Uterus (tissue), 2 donors: Measurements from ENCODE around the gene C1GALT1.

Experiments used
- POLR2A ChIP-seq, 2 donors: fragments of 450-650 bp; IDR thresholded peaks; one replicate each; pipeline ENCODE4 v1.6.1; 2016; ENCODE audit warnings: antibody characterized with exemption in 2 of 2, mild to moderate bottlenecking in 1 of 2, moderate library complexity in 1 of 2
- TF ChIP-seq, protein P1 (sequence below), 4 experiments: fragments of 200-600 bp in 2 of 4; fragments of 450-650 bp in 2 of 4; sonication (generic) in 2 of 4; IDR thresholded peaks; one replicate each; pipeline ENCODE4 v1.5.1; 2016 to 2019; ENCODE audit warnings: antibody characterized with exemption in 4 of 4, mild to moderate bottlenecking in 2 of 4, moderate library complexity in 1 of 4

- TF ChIP-seq, protein P1, sequence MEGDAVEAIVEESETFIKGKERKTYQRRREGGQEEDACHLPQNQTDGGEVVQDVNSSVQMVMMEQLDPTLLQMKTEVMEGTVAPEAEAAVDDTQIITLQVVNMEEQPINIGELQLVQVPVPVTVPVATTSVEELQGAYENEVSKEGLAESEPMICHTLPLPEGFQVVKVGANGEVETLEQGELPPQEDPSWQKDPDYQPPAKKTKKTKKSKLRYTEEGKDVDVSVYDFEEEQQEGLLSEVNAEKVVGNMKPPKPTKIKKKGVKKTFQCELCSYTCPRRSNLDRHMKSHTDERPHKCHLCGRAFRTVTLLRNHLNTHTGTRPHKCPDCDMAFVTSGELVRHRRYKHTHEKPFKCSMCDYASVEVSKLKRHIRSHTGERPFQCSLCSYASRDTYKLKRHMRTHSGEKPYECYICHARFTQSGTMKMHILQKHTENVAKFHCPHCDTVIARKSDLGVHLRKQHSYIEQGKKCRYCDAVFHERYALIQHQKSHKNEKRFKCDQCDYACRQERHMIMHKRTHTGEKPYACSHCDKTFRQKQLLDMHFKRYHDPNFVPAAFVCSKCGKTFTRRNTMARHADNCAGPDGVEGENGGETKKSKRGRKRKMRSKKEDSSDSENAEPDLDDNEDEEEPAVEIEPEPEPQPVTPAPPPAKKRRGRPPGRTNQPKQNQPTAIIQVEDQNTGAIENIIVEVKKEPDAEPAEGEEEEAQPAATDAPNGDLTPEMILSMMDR (IDR thresholded peaks at IDR 0.05): no peak
- TF ChIP-seq POLR2A (IDR thresholded peaks at IDR 0.05): no peak
Observed at GRCh38 chr7:7237201-7237977, 55.0 kb downstream of the C1GALT1 start.
